HEK293 (cell line): ENCODE data around the gene PDZD2.

Source experiments
- CTCF ChIA-PET: fragments of 350-600 bp; formaldehyde crosslinking; extraction: SDS; loops from one replicate; lab custom pipeline; 2021; ENCODE audit warnings: antibody characterized with exemption; lab: Yijun Ruan, JAX
- POLR2A ChIA-PET: fragments of 300-600 bp; formaldehyde crosslinking; extraction: SDS; loops from one replicate; lab custom pipeline; 2020; ENCODE audit warnings: antibody characterized with exemption, inconsistent platforms; lab: Yijun Ruan, JAX
- H3K27ac ChIP-seq: fragments of 200-500 bp; sonication (Bioruptor generic); 2 replicates; pipeline ENCODE4 v1.5.1; 2014; ENCODE audit warnings: low read depth, low read length, control low read depth, inconsistent platforms; ENCODE audit errors: extremely low read depth
- H3K36me3 ChIP-seq, 2 experiments: fragments of 200-500 bp in 1 of 2; sonication (Bioruptor generic) in 1 of 2; 1 replicate in 1 of 2; 2 replicates in 1 of 2; pipeline ENCODE4 v1.5.1; 2014 to 2017; ENCODE audit warnings: inconsistent platforms in 2 of 2, low read length in 2 of 2; ENCODE audit not compliant: control insufficient read depth in 2 of 2, insufficient read depth in 1 of 2
- H3K4me1 ChIP-seq: fragments of 200-500 bp; sonication (Bioruptor generic); 2 replicates; pipeline ENCODE4 v1.5.1; 2014; ENCODE audit warnings: mild to moderate bottlenecking, low read length, inconsistent platforms; ENCODE audit not compliant: control insufficient read depth, insufficient read depth
- H3K4me3 ChIP-seq: 2 replicates; pipeline ENCODE4 v1.5.1; 2011; ENCODE audit warnings: low read depth, mild to moderate bottlenecking, control low read depth, low read length, moderate library complexity
- H3K9me3 ChIP-seq: fragments of 200-500 bp; sonication (Bioruptor generic); 2 replicates; pipeline ENCODE4 v1.5.1; 2014; ENCODE audit warnings: low read depth, low read length, inconsistent platforms; ENCODE audit not compliant: control insufficient read depth, insufficient read depth
- KLF10 ChIP-seq: fragments of 450-650 bp; IDR thresholded peaks from 2 replicates; pipeline ENCODE4 v1.5.1; 2018; ENCODE audit warnings: missing biosample characterization, mild to moderate bottlenecking, missing genetic modification characterization
- SP2 ChIP-seq: fragments of 450-650 bp; formaldehyde crosslinking; IDR thresholded peaks from 2 replicates; pipeline ENCODE4 v1.5.1; 2016; ENCODE audit warnings: missing biosample characterization, missing genetic modification characterization
- SP7 ChIP-seq: fragments of 450-650 bp; formaldehyde crosslinking; IDR thresholded peaks from 2 replicates; pipeline ENCODE4 v1.5.1; 2016; ENCODE audit warnings: missing biosample characterization, missing genetic modification characterization
- WT1 ChIP-seq: fragments of 450-650 bp; formaldehyde crosslinking; IDR thresholded peaks from 2 replicates; pipeline ENCODE4 v1.5.1; 2016; ENCODE audit warnings: missing biosample characterization, missing genetic modification characterization
- ZFHX2 ChIP-seq: fragments of 450-650 bp; formaldehyde crosslinking; conservative IDR thresholded peaks from 2 replicates; pipeline ENCODE4 v1.5.1; 2016; ENCODE audit warnings: missing biosample characterization, missing genetic modification characterization
- ZNF174 ChIP-seq: fragments of 450-650 bp; formaldehyde crosslinking; IDR thresholded peaks from 2 replicates; pipeline ENCODE4 v1.5.0; 2017; ENCODE audit warnings: missing biosample characterization, mild to moderate bottlenecking, missing genetic modification characterization
- ZNF23 ChIP-seq: fragments of 450-650 bp; formaldehyde crosslinking; IDR thresholded peaks from 2 replicates; pipeline ENCODE4 v1.5.1; 2016; ENCODE audit warnings: missing biosample characterization, missing genetic modification characterization, borderline replicate concordance
- ZNF366 ChIP-seq: fragments of 450-650 bp; formaldehyde crosslinking; conservative IDR thresholded peaks from 2 replicates; pipeline ENCODE4 v1.5.1; 2016; ENCODE audit warnings: missing biosample characterization, missing genetic modification characterization
- ZNF558 ChIP-seq: fragments of 450-650 bp; formaldehyde crosslinking; IDR thresholded peaks from 2 replicates; pipeline ENCODE4 v1.5.1; 2016; ENCODE audit warnings: missing biosample characterization, missing genetic modification characterization
- ZNF610 ChIP-seq: fragments of 450-650 bp; formaldehyde crosslinking; IDR thresholded peaks from 2 replicates; pipeline ENCODE4 v1.5.1; 2016; ENCODE audit warnings: missing biosample characterization, missing genetic modification characterization, borderline replicate concordance
- ZNF629 ChIP-seq: fragments of 450-650 bp; formaldehyde crosslinking; IDR thresholded peaks from 2 replicates; pipeline ENCODE4 v1.5.1; 2017; ENCODE audit warnings: missing biosample characterization, missing genetic modification characterization
- ZNF660 ChIP-seq: fragments of 450-650 bp; IDR thresholded peaks from 2 replicates; pipeline ENCODE4 v1.5.1; 2018; ENCODE audit warnings: missing biosample characterization, mild to moderate bottlenecking, missing genetic modification characterization
- ZNF837 ChIP-seq: fragments of 450-650 bp; formaldehyde crosslinking; IDR thresholded peaks from 2 replicates; pipeline ENCODE4 v1.5.1; 2016; ENCODE audit warnings: missing biosample characterization, missing genetic modification characterization
- TF ChIP-seq, protein P1 (sequence below): fragments of 450-650 bp; formaldehyde crosslinking; IDR thresholded peaks from 2 replicates; pipeline ENCODE4 v1.5.1; 2016; ENCODE audit warnings: missing biosample characterization, missing genetic modification characterization
- TF ChIP-seq, protein P2 (sequence below): fragments of 450-650 bp; formaldehyde crosslinking; IDR thresholded peaks from 2 replicates; pipeline ENCODE4 v1.5.1; 2017; ENCODE audit warnings: missing biosample characterization, missing genetic modification characterization
- TF ChIP-seq, protein P3 (sequence below): fragments of 450-650 bp; formaldehyde crosslinking; IDR thresholded peaks from 2 replicates; pipeline ENCODE4 v1.5.1; 2016; ENCODE audit warnings: missing biosample characterization, missing genetic modification characterization, low read depth
- TF ChIP-seq, protein P4 (sequence below): fragments of 450-650 bp; formaldehyde crosslinking; IDR thresholded peaks from 2 replicates; pipeline ENCODE4 v1.5.1; 2016; ENCODE audit warnings: missing biosample characterization, missing genetic modification characterization
- TF ChIP-seq, protein P5 (sequence below): fragments of 450-650 bp; formaldehyde crosslinking; IDR thresholded peaks from 2 replicates; pipeline ENCODE4 v1.5.1; 2016; ENCODE audit warnings: missing biosample characterization, missing genetic modification characterization
- TF ChIP-seq, protein P6 (sequence below): sonication (generic); formaldehyde crosslinking; IDR thresholded peaks from 2 replicates; pipeline ENCODE4 v1.8.1; 2022; ENCODE audit warnings: mild to moderate bottlenecking, moderate library complexity, missing genetic modification reagents

Gene PDZD2

DNA sequence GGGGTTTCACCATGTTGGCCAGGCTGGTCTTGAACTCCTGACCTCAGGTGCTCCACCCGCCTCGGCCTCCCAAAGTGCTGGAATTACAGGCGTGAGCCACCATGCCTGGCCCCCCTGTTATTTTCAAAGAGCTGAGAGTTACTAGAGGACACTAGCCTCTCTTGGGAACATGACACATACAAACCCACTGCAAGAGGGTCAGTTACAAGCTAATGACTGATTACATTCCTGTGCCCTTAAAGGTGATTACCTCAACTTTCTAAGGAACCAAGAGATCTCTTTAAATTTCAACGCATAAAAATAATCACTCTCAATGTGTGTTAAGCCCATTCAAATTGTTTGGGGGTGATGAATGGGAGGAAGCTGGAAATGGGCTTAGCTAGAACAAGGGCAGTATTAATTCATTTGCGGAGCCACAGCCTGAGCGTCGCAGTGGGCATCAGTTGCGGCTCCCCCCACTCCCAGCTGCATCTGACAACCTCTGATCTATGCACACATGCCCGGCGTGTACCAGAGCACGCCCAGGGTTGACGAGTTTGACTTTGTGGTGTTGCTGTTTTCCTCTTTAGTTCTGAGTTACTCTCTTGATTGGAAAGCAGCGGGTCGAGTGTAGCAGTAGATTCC, 388.3 kb downstream of the PDZD2 start:
- Histone ChIP-seq H3K4me1 (no peaks in the 10 kb centered on the region), H3K4me3 (no peak overlapping the region), H3K9me3 (no peaks in the 10 kb centered on the region), H3K27ac (no peak overlapping the region), H3K36me3 (no peaks in the 10 kb centered on the region)
- ChIA-PET POLR2A (no interaction called here), CTCF (interaction anchor here (0.6 to 0.9 kb wide), 5 partner anchors 11 to 417 kb away, joined by 3 to 7 read pairs (median 3); no protein-coding TSS in a partner anchor)
- TF ChIP-seq, protein P1, sequence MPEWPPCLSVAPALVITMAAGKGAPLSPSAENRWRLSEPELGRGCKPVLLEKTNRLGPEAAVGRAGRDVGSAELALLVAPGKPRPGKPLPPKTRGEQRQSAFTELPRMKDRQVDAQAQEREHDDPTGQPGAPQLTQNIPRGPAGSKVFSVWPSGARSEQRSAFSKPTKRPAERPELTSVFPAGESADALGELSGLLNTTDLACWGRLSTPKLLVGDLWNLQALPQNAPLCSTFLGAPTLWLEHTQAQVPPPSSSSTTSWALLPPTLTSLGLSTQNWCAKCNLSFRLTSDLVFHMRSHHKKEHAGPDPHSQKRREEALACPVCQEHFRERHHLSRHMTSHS: no peak
- TF ChIP-seq, protein P2, sequence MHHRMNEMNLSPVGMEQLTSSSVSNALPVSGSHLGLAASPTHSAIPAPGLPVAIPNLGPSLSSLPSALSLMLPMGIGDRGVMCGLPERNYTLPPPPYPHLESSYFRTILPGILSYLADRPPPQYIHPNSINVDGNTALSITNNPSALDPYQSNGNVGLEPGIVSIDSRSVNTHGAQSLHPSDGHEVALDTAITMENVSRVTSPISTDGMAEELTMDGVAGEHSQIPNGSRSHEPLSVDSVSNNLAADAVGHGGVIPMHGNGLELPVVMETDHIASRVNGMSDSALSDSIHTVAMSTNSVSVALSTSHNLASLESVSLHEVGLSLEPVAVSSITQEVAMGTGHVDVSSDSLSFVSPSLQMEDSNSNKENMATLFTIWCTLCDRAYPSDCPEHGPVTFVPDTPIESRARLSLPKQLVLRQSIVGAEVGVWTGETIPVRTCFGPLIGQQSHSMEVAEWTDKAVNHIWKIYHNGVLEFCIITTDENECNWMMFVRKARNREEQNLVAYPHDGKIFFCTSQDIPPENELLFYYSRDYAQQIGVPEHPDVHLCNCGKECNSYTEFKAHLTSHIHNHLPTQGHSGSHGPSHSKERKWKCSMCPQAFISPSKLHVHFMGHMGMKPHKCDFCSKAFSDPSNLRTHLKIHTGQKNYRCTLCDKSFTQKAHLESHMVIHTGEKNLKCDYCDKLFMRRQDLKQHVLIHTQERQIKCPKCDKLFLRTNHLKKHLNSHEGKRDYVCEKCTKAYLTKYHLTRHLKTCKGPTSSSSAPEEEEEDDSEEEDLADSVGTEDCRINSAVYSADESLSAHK (tag by site-specific recombination): no peak
- no peak for TF ChIP-seq KLF10
- TF ChIP-seq, protein P3, sequence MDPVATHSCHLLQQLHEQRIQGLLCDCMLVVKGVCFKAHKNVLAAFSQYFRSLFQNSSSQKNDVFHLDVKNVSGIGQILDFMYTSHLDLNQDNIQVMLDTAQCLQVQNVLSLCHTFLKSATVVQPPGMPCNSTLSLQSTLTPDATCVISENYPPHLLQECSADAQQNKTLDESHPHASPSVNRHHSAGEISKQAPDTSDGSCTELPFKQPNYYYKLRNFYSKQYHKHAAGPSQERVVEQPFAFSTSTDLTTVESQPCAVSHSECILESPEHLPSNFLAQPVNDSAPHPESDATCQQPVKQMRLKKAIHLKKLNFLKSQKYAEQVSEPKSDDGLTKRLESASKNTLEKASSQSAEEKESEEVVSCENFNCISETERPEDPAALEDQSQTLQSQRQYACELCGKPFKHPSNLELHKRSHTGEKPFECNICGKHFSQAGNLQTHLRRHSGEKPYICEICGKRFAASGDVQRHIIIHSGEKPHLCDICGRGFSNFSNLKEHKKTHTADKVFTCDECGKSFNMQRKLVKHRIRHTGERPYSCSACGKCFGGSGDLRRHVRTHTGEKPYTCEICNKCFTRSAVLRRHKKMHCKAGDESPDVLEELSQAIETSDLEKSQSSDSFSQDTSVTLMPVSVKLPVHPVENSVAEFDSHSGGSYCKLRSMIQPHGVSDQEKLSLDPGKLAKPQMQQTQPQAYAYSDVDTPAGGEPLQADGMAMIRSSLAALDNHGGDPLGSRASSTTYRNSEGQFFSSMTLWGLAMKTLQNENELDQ (tag by site-specific recombination): no peak
- TF ChIP-seq, protein P4, sequence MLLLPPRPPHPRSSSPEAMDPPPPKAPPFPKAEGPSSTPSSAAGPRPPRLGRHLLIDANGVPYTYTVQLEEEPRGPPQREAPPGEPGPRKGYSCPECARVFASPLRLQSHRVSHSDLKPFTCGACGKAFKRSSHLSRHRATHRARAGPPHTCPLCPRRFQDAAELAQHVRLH (tag by site-specific recombination): no peak
- TF ChIP-seq ZFHX2 (tag by site-specific recombination): no peak
- TF ChIP-seq SP7 (tag by site-specific recombination): no peak
- TF ChIP-seq ZNF174 (tag by site-specific recombination): no peak
- no peak for TF ChIP-seq ZNF23
- TF ChIP-seq, protein P5, sequence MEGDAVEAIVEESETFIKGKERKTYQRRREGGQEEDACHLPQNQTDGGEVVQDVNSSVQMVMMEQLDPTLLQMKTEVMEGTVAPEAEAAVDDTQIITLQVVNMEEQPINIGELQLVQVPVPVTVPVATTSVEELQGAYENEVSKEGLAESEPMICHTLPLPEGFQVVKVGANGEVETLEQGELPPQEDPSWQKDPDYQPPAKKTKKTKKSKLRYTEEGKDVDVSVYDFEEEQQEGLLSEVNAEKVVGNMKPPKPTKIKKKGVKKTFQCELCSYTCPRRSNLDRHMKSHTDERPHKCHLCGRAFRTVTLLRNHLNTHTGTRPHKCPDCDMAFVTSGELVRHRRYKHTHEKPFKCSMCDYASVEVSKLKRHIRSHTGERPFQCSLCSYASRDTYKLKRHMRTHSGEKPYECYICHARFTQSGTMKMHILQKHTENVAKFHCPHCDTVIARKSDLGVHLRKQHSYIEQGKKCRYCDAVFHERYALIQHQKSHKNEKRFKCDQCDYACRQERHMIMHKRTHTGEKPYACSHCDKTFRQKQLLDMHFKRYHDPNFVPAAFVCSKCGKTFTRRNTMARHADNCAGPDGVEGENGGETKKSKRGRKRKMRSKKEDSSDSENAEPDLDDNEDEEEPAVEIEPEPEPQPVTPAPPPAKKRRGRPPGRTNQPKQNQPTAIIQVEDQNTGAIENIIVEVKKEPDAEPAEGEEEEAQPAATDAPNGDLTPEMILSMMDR (tag by site-specific recombination): no peak
- no peak for TF ChIP-seq WT1 (tag by site-specific recombination)

DNA sequence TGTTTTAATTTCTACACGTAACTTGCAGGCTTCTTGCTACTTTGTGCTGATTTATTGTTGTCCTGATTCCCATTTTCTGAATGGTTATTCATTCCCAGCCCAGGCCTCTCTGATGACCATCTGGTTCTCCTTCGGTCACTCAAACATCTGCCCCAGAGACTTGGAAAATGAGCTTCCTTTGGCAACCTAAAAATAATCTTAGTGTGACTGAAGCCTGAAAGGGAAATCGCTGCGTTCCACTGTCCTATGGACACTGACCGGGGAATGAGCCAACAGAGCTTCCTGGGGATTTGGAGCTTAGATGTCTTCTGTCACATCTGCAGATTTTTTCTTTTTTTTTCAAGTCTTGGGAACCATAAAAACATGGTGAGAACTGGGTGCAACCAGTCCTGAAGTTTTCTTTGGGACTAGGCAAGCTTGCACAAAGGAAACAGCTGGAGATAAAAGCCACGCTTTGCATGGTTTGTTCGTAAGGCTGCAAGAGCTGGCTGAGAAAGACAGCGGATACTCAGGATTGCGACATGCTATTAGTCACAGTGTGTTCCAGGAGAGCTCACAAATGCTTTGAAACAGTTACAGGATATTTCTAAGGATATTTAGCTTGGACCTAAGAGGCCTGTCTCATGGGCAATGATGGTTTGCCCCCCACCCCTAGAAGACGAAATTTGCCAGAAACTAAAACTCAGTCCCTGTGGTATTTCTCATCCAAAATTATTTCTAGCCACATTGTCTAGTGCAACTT, 389.0 kb downstream of the PDZD2 start:
- ChIA-PET CTCF (interaction anchor here (0.6 to 0.9 kb wide), 5 partner anchors 11 to 417 kb away, joined by 3 to 4 read pairs (median 3); no protein-coding TSS in a partner anchor), POLR2A (interaction anchor here (0.7 kb wide), 1 partner anchor 55 kb away, joined by 3 read pairs; no protein-coding TSS in a partner anchor)
- Histone ChIP-seq H3K4me1 (no peaks in the 10 kb centered on the region), H3K9me3 (no peaks in the 10 kb centered on the region), H3K27ac (no peak overlapping the region), H3K4me3 (no peak overlapping the region), H3K36me3 (no peaks in the 10 kb centered on the region)
- TF ChIP-seq ZNF558 (tag by site-specific recombination): no peak
- TF ChIP-seq ZNF366: no peak
- no peak for TF ChIP-seq ZNF837 (tag by site-specific recombination)
- TF ChIP-seq, protein P6, sequence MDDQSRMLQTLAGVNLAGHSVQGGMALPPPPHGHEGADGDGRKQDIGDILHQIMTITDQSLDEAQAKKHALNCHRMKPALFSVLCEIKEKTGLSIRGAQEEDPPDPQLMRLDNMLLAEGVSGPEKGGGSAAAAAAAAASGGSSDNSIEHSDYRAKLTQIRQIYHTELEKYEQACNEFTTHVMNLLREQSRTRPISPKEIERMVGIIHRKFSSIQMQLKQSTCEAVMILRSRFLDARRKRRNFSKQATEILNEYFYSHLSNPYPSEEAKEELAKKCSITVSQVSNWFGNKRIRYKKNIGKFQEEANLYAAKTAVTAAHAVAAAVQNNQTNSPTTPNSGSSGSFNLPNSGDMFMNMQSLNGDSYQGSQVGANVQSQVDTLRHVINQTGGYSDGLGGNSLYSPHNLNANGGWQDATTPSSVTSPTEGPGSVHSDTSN (CRISPR knock-in tag): no peak
- no peak for TF ChIP-seq ZNF629 (tag by site-specific recombination)
- TF ChIP-seq, protein P3 (tag by site-specific recombination): no peak
- TF ChIP-seq ZNF610 (tag by site-specific recombination): no peak
- 0 out of 2 replicates have a peak, but pooled peaks have one; percentile 33 for TF ChIP-seq ZNF660
- TF ChIP-seq SP2 (tag by site-specific recombination): no peak
